K562 (cell line): ENCODE data around the gene SLC4A2. TPM values are rescaled to one million over a fixed set of nuclear protein-coding genes. Genes with fewer than 3 reads are reported as not detected.

Source experiments
- ATAC-seq: fragments of 200-7000 bp; cut with Tn5 transposase; 3 replicates; pipeline ENCODE4 v1.9.1; 2020; ENCODE audit warnings: moderate library complexity
- BruUV-seq: library from RNA; stranded (reverse); fragments of 400-500 nt; replicated peaks from 2 replicates; lab custom pipeline; 2021; lab: Mats Ljungman, UMichigan
- CTCF ChIA-PET: fragments of 300-600 bp; formaldehyde crosslinking; extraction: SDS; loops from one replicate; lab custom pipeline; 2021; ENCODE audit warnings: low intra/inter-chr PET ratio; lab: Yijun Ruan, JAX
- POLR2A ChIA-PET: fragments of 300-600, 350-650 bp; sonication (Branson Sonifier 250); formaldehyde crosslinking; extraction: SDS; loops from one replicate; lab custom pipeline; 2021; ENCODE audit warnings: antibody characterized with exemption, inconsistent platforms; lab: Yijun Ruan, JAX
- DNase-seq, 4 experiments: peaks; one replicate each; pipeline versions ENCODE4 v3.0.0 to v3.0.0-alpha.2; 2011 to 2018; ENCODE audit warnings: low spot score in 3 of 4, mixed read lengths in 3 of 4; ENCODE audit errors: extremely low read depth in 1 of 4
- FAIRE-seq: peaks from 2 replicates; lab custom pipeline; 2011; peaks lifted over from hg19 to GRCh38; lab: Jason Lieb, UNC
- H2AFZ ChIP-seq: 2 replicates; pipeline ENCODE4 v1.6.0; 2011; ENCODE audit warnings: low read depth, low read length, control low read depth, inconsistent platforms
- H3K27ac ChIP-seq: fragments of 200-600 bp; 3 replicates; pipeline ENCODE4 v1.8.0; 2011; ENCODE audit warnings: low read depth, mild to moderate bottlenecking, control low read depth, inconsistent platforms, low read length, moderate library complexity, mixed read lengths; ENCODE audit errors: extremely low read depth
- H3K27me3 ChIP-seq, 2 experiments: fragments of 300-600 bp in 1 of 2; 2 replicates in 1 of 2; 3 replicates in 1 of 2; pipeline versions ENCODE4 v1.6.0 to v1.8.0; 2011; ENCODE audit warnings: inconsistent platforms in 2 of 2, low read length in 2 of 2, mild to moderate bottlenecking in 1 of 2, mixed read lengths in 1 of 2, moderate library complexity in 1 of 2; ENCODE audit not compliant: control insufficient read depth in 2 of 2, insufficient read depth in 2 of 2
- H3K36me3 ChIP-seq: fragments of 300-600 bp; 3 replicates; pipeline ENCODE4 v1.8.0; 2011; ENCODE audit warnings: mild to moderate bottlenecking, low read length, inconsistent platforms; ENCODE audit not compliant: control insufficient read depth, insufficient read depth
- H3K4me1 ChIP-seq, 2 experiments: fragments of 200-600 bp in 1 of 2; replicated peaks in 1 of 2; 2 replicates in 1 of 2; 3 replicates in 1 of 2; pipeline versions ENCODE4 v1.5.1 to v1.8.0; 2011; ENCODE audit warnings: inconsistent platforms in 2 of 2, low read length in 2 of 2, mild to moderate bottlenecking in 1 of 2, mixed read lengths in 1 of 2, moderate library complexity in 1 of 2; ENCODE audit not compliant: control insufficient read depth in 2 of 2, insufficient read depth in 2 of 2
- H3K4me2 ChIP-seq: 2 replicates; pipeline ENCODE4 v1.6.1; 2011; ENCODE audit warnings: low read length, control low read depth, inconsistent platforms, mixed read lengths; ENCODE audit not compliant: insufficient read depth
- H3K4me3 ChIP-seq: fragments of 200-600 bp; sonication (generic), shearing (Covaris generic); 2 replicates; pipeline ENCODE4 v1.5.1; 2016; ENCODE audit warnings: control low read depth, inconsistent platforms
- H3K79me2 ChIP-seq: fragments of 200-600 bp; 3 replicates; pipeline ENCODE4 v1.8.0; 2011; ENCODE audit warnings: low read length, inconsistent platforms; ENCODE audit not compliant: control insufficient read depth, insufficient read depth
- H3K9ac ChIP-seq, 2 experiments: 2 replicates each; pipeline versions ENCODE4 v1.6.0 to v1.6.1; 2011; ENCODE audit warnings: low read depth in 2 of 2, low read length in 2 of 2, control low read depth in 1 of 2, inconsistent platforms in 1 of 2, mild to moderate bottlenecking in 1 of 2, mixed read lengths in 1 of 2; ENCODE audit not compliant: insufficient read depth in 1 of 2
- H3K9me1 ChIP-seq: one replicate; pipeline ENCODE4 v1.6.0; 2011; ENCODE audit warnings: inconsistent platforms, mild to moderate bottlenecking, low read length, moderate library complexity; ENCODE audit not compliant: control insufficient read depth, insufficient read depth
- H3K9me3 ChIP-seq: replicated peaks from 2 replicates; pipeline ENCODE4 v1.5.1; 2011; ENCODE audit warnings: low read depth, low read length, inconsistent platforms; ENCODE audit not compliant: control insufficient read depth, insufficient read depth
- H4K20me1 ChIP-seq: replicated peaks from 2 replicates; pipeline ENCODE4 v1.6.1; 2011; ENCODE audit warnings: low read length, inconsistent platforms, mixed read lengths; ENCODE audit not compliant: control insufficient read depth, insufficient read depth
- EP400 ChIP-seq: fragments of 450-650 bp; IDR thresholded peaks from 2 replicates; pipeline ENCODE4 v1.6.1; 2017; ENCODE audit warnings: antibody characterized with exemption, mild to moderate bottlenecking, moderate library complexity
- MYBL2 ChIP-seq, 2 experiments: fragments of 450-650 bp in 1 of 2; sonication (generic) in 1 of 2; formaldehyde crosslinking in 1 of 2; IDR thresholded peaks; 2 replicates each; pipeline versions ENCODE4 v1.6.1 to v1.8.1; 2017 to 2022; ENCODE audit warnings: borderline replicate concordance in 1 of 2, inconsistent platforms in 1 of 2, low read depth in 1 of 2, mild to moderate bottlenecking in 1 of 2, missing genetic modification reagents in 1 of 2, moderate library complexity in 1 of 2
- PHF20 ChIP-seq: fragments of 450-650 bp; IDR thresholded peaks from 2 replicates; pipeline ENCODE4 v1.6.1; 2018; ENCODE audit not compliant: partially characterized antibody
- POLR2G ChIP-seq: fragments of 200-400 bp; formaldehyde crosslinking; IDR thresholded peaks from 2 replicates; pipeline ENCODE4 v1.6.1; 2017; ENCODE audit warnings: low read depth, mild to moderate bottlenecking, antibody characterized with exemption, low read length, moderate library complexity
- PPARD ChIP-seq: fragments of 250-450 bp; sonication (Bioruptor Pico); IDR thresholded peaks from 2 replicates; pipeline ENCODE4 v1.8.0; 2022; ENCODE audit warnings: inconsistent platforms, mild to moderate bottlenecking, moderate library complexity
- RBFOX2 ChIP-seq: fragments of 200-400 bp; formaldehyde crosslinking; IDR thresholded peaks from 2 replicates; pipeline ENCODE4 v1.6.1; 2017; ENCODE audit warnings: low read depth, mild to moderate bottlenecking, low read length, moderate library complexity
- TCF3 ChIP-seq: sonication (generic); formaldehyde crosslinking; IDR thresholded peaks from 2 replicates; pipeline ENCODE4 v1.4.0; 2020; ENCODE audit warnings: mild to moderate bottlenecking, missing genetic modification reagents
- WGBS: fragments of 100-300 bp; shearing (Covaris generic); methylation state at CpG from one replicate; pipeline ENCODE4 v1.1.6; 2016; ENCODE audit warnings: low coverage, mixed read lengths; ENCODE audit not compliant: insufficient coverage; ENCODE audit errors: missing lambda C conversion rate; 5-methylcytosine and 5-hydroxymethylcytosine counted together
- in situ Hi-C: fragments of 300-500 bp; cut with MboI; formaldehyde crosslinking; loops from 4 replicates; pipeline ENCODE4 v1.15.0; 2018; ENCODE audit warnings: inconsistent platforms, mixed read lengths
- intact Hi-C: fragments of 100-400 bp; cut with micrococcal nuclease; formaldehyde crosslinking; loops from 2 replicates; pipeline ENCODE4 v1.14.2; 2022
- polyA plus RNA-seq, 8 experiments: library from polyadenylated mRNA; depleted of rRNA in 4 of 8; stranded (reverse) in 5 of 8; unstranded in 3 of 8; fragments of >200 nt; fragmentation: Nextera tagmentation in 2 of 8; fragmentation: Illumina TruSeq in 1 of 8; extraction: Ambion mirVana in 2 of 8; extraction: Trizol in 1 of 8; gene quantifications; 2 replicates each; pipeline versions ENCODE4 v1.2.1 to v1.2.3, GENCODE V29; 2011 to 2014; ENCODE audit warnings: inconsistent platforms in 1 of 8, missing spikeins in 1 of 8
- total RNA-seq, 7 experiments: library from RNA; depleted of rRNA in 6 of 7; stranded (reverse); fragments of >200 nt in 6 of 7; fragmentation: Illumina TruSeq in 2 of 7; extraction: Trizol in 2 of 7; gene quantifications; 2 replicates each; pipeline versions ENCODE4 v1.2.1 to v1.2.3, GENCODE V29; 2011 to 2021; ENCODE audit warnings: low replicate concordance in 1 of 7
- TF ChIP-seq, protein P1 (sequence below), 2 experiments: fragments of 450-650 bp in 1 of 2; sonication (generic) in 1 of 2; formaldehyde crosslinking; conservative IDR thresholded peaks; 2 replicates each; pipeline versions ENCODE4 v1.4.0 to v1.8.1; 2020 to 2022; ENCODE audit warnings: mild to moderate bottlenecking in 1 of 2, missing genetic modification reagents in 1 of 2
- TF ChIP-seq, protein P2 (sequence below): fragments of 450-650 bp; IDR thresholded peaks from 2 replicates; pipeline ENCODE4 v1.7.1; 2018; ENCODE audit warnings: mild to moderate bottlenecking, low read depth; ENCODE audit not compliant: partially characterized antibody
- TF ChIP-seq, protein P3 (sequence below): IDR thresholded peaks from 2 replicates; pipeline ENCODE4 v1.6.1; 2011; ENCODE audit not compliant: insufficient read length; ENCODE audit errors: extremely low read depth

SLC4A2 gene
- total and polyA plus RNA-seq, 9 of the 15 experiments (the other 6 are each of a cell fraction or from before 2014, with no cell fraction given), result 11.4 to 375 (median 130) TPM

DNA sequence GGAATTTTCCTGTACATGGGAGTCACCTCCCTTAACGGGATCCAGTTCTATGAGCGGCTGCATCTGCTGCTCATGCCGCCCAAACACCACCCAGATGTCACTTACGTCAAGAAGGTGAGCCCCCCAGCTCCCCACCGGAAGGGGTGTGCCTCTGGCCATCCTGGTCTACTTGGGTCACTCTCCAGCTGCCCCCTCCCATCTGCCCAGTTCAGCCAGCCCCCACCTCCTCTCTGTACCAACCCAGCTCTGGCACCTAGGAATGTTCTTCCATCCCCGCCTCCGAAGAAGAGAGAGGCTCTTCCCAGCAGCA is 16.2 kb downstream of the SLC4A2 start:
- no peaks in the 10 kb centered on the region for H3K9me1 ChIP-seq
- peaks cover 5% of the 10 kb centered on the region for H4K20me1 ChIP-seq
- H3K27ac ChIP-seq, result no peak overlapping the region
- ATAC-seq (no peak), DNase-seq (no peak), FAIRE-seq (no peak)
- no TSS peak for BruUV-seq
- CTCF ChIA-PET, result no interaction called here
- H3K4me2 ChIP-seq, result no peak overlapping the region
- peak overlapping the region in 1 of 2 experiments; percentile 74; a peak in 2 of 4 replicates for H3K9ac ChIP-seq
- TF ChIP-seq, protein P1, sequence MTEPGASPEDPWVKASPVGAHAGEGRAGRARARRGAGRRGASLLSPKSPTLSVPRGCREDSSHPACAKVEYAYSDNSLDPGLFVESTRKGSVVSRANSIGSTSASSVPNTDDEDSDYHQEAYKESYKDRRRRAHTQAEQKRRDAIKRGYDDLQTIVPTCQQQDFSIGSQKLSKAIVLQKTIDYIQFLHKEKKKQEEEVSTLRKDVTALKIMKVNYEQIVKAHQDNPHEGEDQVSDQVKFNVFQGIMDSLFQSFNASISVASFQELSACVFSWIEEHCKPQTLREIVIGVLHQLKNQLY (CRISPR knock-in tag; conservative IDR thresholded peaks at IDR 0.05), result no peak
- TF ChIP-seq POLR2G (peak; percentile 62), RBFOX2 (peak; percentile 56)
- peaks cover 23 to 73% of the 10 kb centered on the region in 2 experiments for H3K4me1 ChIP-seq
- in situ Hi-C loops (no loop called here), intact Hi-C loops (no loop called here)
- H3K4me3 ChIP-seq, result no peak overlapping the region
- 80% methylated on average over 7 of the region's 7 CpGs for WGBS
- H3K79me2 ChIP-seq, result peaks cover 21% of the 10 kb centered on the region
- peaks cover 90% of the 10 kb centered on the region for H3K36me3 ChIP-seq
- no peaks in the 10 kb centered on the region for H3K27me3 ChIP-seq
- POLR2A ChIA-PET, result interaction anchor here (1.2 to 1.8 kb wide), 5 partner anchors 8 to 48 kb away, joined by 4 to 8 read pairs (median 5); partner anchors contain the start of gene ABCB8
- H3K9me3 ChIP-seq, result no peaks in the 10 kb centered on the region
- H2AFZ ChIP-seq, result no peak overlapping the region

DNA sequence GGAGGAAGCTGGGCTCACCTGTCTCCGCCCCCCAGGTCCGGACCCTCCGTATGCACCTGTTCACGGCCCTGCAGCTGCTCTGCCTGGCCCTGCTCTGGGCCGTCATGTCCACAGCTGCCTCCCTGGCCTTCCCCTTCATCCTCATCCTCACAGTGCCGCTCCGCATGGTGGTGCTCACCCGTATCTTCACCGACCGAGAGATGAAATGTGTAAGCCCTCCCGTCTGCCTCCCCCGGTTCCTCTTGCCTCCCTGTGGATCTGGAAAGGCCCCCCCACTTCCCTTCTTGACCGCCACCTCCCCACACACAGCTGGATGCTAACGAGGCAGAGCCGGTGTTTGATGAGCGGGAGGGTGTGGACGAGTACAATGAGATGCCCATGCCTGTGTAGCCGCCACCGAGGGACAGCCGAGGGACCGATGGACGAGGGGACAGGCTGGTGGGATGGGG is 16.6 kb downstream of the SLC4A2 start:
- Histone ChIP-seq H3K4me2 (no peak overlapping the region), H3K27ac (no peak overlapping the region), H3K79me2 (peaks cover 25% of the 10 kb centered on the region), H3K9me1 (no peaks in the 10 kb centered on the region), H3K36me3 (peaks cover 86% of the 10 kb centered on the region), H2AFZ (no peak overlapping the region), H3K9ac (peak overlapping the region in 1 of 2 experiments; percentile 74; a peak in 2 of 4 replicates), H3K4me3 (no peak overlapping the region), H4K20me1 (peaks cover 5% of the 10 kb centered on the region), H3K27me3 (no peaks in the 10 kb centered on the region), H3K4me1 (peaks cover 23 to 73% of the 10 kb centered on the region in 2 experiments), H3K9me3 (no peaks in the 10 kb centered on the region)
- ATAC-seq (no peak), FAIRE-seq (no peak), DNase-seq (peak in 1 of 4 experiments; percentile 42)
- BruUV-seq, result TSS peak; percentile 54
- ChIA-PET POLR2A (interaction anchor here (0.7 to 1.8 kb wide), 9 partner anchors 9 to 75 kb away, joined by 3 to 8 read pairs (median 5); partner anchors contain the start of genes ABCB8 and AGAP3), CTCF (no interaction called here)
- 76% methylated on average over 20 of the region's 22 CpGs for WGBS
- in situ Hi-C loops, result no loop called here
- intact Hi-C loops, result no loop called here
- TF ChIP-seq, protein P2, sequence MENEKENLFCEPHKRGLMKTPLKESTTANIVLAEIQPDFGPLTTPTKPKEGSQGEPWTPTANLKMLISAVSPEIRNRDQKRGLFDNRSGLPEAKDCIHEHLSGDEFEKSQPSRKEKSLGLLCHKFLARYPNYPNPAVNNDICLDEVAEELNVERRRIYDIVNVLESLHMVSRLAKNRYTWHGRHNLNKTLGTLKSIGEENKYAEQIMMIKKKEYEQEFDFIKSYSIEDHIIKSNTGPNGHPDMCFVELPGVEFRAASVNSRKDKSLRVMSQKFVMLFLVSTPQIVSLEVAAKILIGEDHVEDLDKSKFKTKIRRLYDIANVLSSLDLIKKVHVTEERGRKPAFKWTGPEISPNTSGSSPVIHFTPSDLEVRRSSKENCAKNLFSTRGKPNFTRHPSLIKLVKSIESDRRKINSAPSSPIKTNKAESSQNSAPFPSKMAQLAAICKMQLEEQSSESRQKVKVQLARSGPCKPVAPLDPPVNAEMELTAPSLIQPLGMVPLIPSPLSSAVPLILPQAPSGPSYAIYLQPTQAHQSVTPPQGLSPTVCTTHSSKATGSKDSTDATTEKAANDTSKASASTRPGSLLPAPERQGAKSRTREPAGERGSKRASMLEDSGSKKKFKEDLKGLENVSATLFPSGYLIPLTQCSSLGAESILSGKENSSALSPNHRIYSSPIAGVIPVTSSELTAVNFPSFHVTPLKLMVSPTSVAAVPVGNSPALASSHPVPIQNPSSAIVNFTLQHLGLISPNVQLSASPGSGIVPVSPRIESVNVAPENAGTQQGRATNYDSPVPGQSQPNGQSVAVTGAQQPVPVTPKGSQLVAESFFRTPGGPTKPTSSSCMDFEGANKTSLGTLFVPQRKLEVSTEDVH, result peak; percentile 51
- TF ChIP-seq TCF3 (CRISPR knock-in tag), result no peak
- TF ChIP-seq MYBL2 (IDR thresholded peaks at IDR 0.05; ENCODE audit: low read depth), result no peak
- no peak for TF ChIP-seq MYBL2 (CRISPR knock-in tag; IDR thresholded peaks at IDR 0.05; ENCODE audit: borderline replicate concordance)
- no peak for TF ChIP-seq EP400
- TF ChIP-seq PPARD (CRISPR knock-in tag), result no peak
- TF ChIP-seq PHF20, result no peak
- TF ChIP-seq, protein P3, sequence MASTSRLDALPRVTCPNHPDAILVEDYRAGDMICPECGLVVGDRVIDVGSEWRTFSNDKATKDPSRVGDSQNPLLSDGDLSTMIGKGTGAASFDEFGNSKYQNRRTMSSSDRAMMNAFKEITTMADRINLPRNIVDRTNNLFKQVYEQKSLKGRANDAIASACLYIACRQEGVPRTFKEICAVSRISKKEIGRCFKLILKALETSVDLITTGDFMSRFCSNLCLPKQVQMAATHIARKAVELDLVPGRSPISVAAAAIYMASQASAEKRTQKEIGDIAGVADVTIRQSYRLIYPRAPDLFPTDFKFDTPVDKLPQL, result no peak
